Measurements from ENCODE around the gene ERO1A. TPM values are rescaled to one million over a fixed set of nuclear protein-coding genes. Genes with fewer than 3 reads are reported as not detected.

Gene ERO1A
- total RNA-seq, 4 donors from 2014 or later, result 35.5 to 42.7 (median 37.9) TPM

- no peaks in the 10 kb centered on the region for H3K27me3 ChIP-seq
- no peak overlapping the region for H3K27ac ChIP-seq (replicated peaks in 1 of 4)
- no peak for TF ChIP-seq POLR2AphosphoS5 (IDR thresholded peaks at IDR 0.05)
- TF ChIP-seq POLR2A (IDR thresholded peaks at IDR 0.05; ENCODE audit: low read depth), result no peak
- no peak for TF ChIP-seq EP300 (IDR thresholded peaks at IDR 0.05)
- no peak for TF ChIP-seq CTCF (IDR thresholded peaks at IDR 0.05)
- H3K4me3 ChIP-seq, result no peak overlapping the region
- H3K4me1 ChIP-seq, result peaks cover 0 to 20% (median 9%) of the 10 kb centered on the region in 4 donors
- DNase-seq (ENCODE audit: extremely low spot score), result no peak
- no peaks in the 10 kb centered on the region for H3K9me3 ChIP-seq
- peaks cover 0 to 22% (median 9%) of the 10 kb centered on the region in 4 donors for H3K36me3 ChIP-seq
- 61% methylated on average over 2 of the region's 2 CpGs for WGBS
- intact Hi-C loops (cut with DNase I), result no loop called here
These were observed 11.3 kb downstream of the ERO1A start for GRCh38 chr14:52683985-52684520.

GRCh38 chr14:52678591-52678990 is 16.8 kb downstream of the ERO1A start:
- H3K36me3 ChIP-seq, result peaks cover 0 to 73% (median 45%) of the 10 kb centered on the region in 4 donors
- TF ChIP-seq CTCF (IDR thresholded peaks at IDR 0.05) (peak in 1 of 3 experiments; percentile 13), EP300 (IDR thresholded peaks at IDR 0.05) (no peak)
- no peaks in the 10 kb centered on the region for H3K27me3 ChIP-seq
- H3K27ac ChIP-seq (replicated peaks in 1 of 4), result no peak overlapping the region
- no peaks in the 10 kb centered on the region for H3K9me3 ChIP-seq
- intact Hi-C loops (cut with DNase I), result no loop called here
- no peak overlapping the region for H3K4me3 ChIP-seq
- H3K4me1 ChIP-seq, result no peaks in the 10 kb centered on the region
- 97% methylated on average over 2 of the region's 2 CpGs for WGBS
- DNase-seq (ENCODE audit: extremely low spot score), result no peak

GRCh38 chr14:52663850-52664249 is 31.5 kb downstream of the ERO1A start:
- peaks cover 4 to 52% (median 34%) of the 10 kb centered on the region in 4 donors for H3K36me3 ChIP-seq
- H3K27ac ChIP-seq (replicated peaks in 1 of 4), result no peak overlapping the region
- WGBS, result 95% methylated on average over 2 of the region's 2 CpGs
- H3K9me3 ChIP-seq, result no peaks in the 10 kb centered on the region
- DNase-seq (ENCODE audit: extremely low spot score), result no peak
- no peaks in the 10 kb centered on the region for H3K4me1 ChIP-seq
- no peak for TF ChIP-seq CTCF (IDR thresholded peaks at IDR 0.05)
- TF ChIP-seq POLR2AphosphoS5 (IDR thresholded peaks at IDR 0.05), result no peak
- TF ChIP-seq POLR2A (IDR thresholded peaks at IDR 0.05; ENCODE audit: low read depth), result no peak
- TF ChIP-seq EP300 (IDR thresholded peaks at IDR 0.05), result no peak
- intact Hi-C loops (cut with DNase I), result no loop called here
- no peak overlapping the region for H3K4me3 ChIP-seq
- H3K27me3 ChIP-seq, result no peaks in the 10 kb centered on the region

- Histone ChIP-seq H3K4me3 (no peak overlapping the region), H3K9me3 (no peaks in the 10 kb centered on the region), H3K27ac (replicated peaks in 1 of 4) (no peak overlapping the region), H3K36me3 (peaks cover 0 to 56% (median 42%) of the 10 kb centered on the region in 4 donors), H3K4me1 (no peaks in the 10 kb centered on the region), H3K27me3 (no peaks in the 10 kb centered on the region)
- 88% methylated on average over 2 of the region's 2 CpGs for WGBS
- no peak for TF ChIP-seq POLR2A (IDR thresholded peaks at IDR 0.05; ENCODE audit: low read depth)
- no peak for TF ChIP-seq POLR2AphosphoS5 (IDR thresholded peaks at IDR 0.05)
- no peak for TF ChIP-seq CTCF (IDR thresholded peaks at IDR 0.05)
- TF ChIP-seq EP300 (IDR thresholded peaks at IDR 0.05), result no peak
- intact Hi-C loops (cut with DNase I), result no loop called here
- no peak for DNase-seq (ENCODE audit: extremely low spot score)
These were observed 34.0 kb downstream of the ERO1A start for GRCh38 chr14:52661314-52661713.

- no peaks in the 10 kb centered on the region for H3K4me1 ChIP-seq
- H3K27me3 ChIP-seq, result no peaks in the 10 kb centered on the region
- peaks cover 0 to 52% (median 41%) of the 10 kb centered on the region in 4 donors for H3K36me3 ChIP-seq
- TF ChIP-seq POLR2AphosphoS5 (IDR thresholded peaks at IDR 0.05), result no peak
- TF ChIP-seq POLR2A (IDR thresholded peaks at IDR 0.05; ENCODE audit: low read depth), result no peak
- no peak for TF ChIP-seq EP300 (IDR thresholded peaks at IDR 0.05)
- no peak for TF ChIP-seq CTCF (IDR thresholded peaks at IDR 0.05)
- intact Hi-C loops (cut with DNase I), result no loop called here
- 71% methylated on average over 1 of the region's 1 CpG for WGBS
- no peak overlapping the region for H3K27ac ChIP-seq (replicated peaks in 1 of 4)
- H3K9me3 ChIP-seq, result no peaks in the 10 kb centered on the region
- H3K4me3 ChIP-seq, result no peak overlapping the region
- no peak for DNase-seq (ENCODE audit: extremely low spot score)
These were observed 34.5 kb downstream of the ERO1A start for GRCh38 chr14:52660832-52661231.

Measured in esophagus muscularis mucosa (tissue), 4 donors.